Activated effector memory CD4-positive, alpha-beta T cell treated with anti-CD3 and anti-CD28 coated beads, Interleukin-2, amount 50 U/mL, for 16 hours (primary cell): ENCODE measurements around the gene KCNK16.

Source experiments
- DNase-seq: peaks from one replicate; pipeline ENCODE4 v3.0.0-alpha.2; 2020

KCNK16 gene

DNA sequence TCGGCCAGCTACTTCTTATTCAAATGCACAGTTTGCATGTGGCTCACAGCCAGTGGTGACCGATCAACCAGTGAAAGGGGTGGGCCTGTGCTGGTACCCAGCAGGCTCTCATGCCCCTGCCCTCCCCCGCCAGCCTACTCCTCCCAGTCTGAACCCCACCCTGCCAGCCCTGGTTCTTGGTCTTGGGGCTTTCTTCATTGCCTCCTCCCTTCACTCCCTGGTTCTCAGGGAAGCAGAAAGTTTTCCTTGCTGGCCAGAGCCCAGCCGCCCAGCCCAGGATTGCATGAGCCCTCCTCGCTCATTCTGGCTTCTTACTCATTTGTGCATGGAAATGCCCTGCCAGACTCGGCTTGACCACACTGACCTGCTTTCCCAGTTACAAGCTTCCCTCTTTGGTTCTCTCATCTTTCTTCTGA lies 49.1 kb downstream of the KCNK16 start:
- DNase-seq: no peak

DNA sequence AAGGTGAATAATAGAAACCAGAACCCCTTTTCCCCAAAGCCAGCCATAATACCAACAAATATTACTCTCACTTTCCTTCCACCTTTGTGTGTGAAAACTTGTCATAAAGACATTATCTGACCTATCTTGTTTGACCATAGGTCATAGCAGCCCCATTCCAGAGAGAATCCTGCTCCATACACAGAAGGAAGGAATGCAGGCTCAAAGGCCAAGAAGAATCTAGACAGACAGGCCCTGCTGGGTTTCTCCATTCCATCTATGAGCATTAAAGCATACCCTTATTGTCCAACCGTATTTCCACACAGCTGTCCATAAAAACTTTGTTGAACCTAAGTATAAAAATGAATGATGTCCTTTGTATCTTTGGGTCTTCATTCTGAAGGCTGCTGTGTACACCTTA lies 52.5 kb downstream of the KCNK16 start:
- DNase-seq: no peak

DNA sequence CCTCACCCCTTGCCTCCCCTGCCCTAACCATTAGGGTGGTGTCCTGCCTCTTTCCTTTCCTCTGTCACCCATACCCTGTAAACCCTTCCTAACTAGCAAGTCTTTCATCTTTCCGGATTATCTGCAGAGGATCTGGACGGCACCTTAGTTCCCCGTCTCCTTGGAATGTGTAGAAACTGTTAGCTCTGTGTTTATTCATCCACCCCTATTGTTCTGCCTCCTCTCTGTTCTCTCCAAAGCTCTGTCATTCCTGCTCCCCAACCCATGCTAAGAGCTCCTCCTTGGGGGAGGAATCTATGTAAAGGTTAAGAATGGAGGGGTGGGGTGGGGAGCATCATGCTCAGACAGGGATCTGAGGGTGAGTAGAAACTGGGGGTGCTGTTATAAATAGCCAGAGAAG lies 53.8 kb downstream of the KCNK16 start:
- no peak for DNase-seq

DNA sequence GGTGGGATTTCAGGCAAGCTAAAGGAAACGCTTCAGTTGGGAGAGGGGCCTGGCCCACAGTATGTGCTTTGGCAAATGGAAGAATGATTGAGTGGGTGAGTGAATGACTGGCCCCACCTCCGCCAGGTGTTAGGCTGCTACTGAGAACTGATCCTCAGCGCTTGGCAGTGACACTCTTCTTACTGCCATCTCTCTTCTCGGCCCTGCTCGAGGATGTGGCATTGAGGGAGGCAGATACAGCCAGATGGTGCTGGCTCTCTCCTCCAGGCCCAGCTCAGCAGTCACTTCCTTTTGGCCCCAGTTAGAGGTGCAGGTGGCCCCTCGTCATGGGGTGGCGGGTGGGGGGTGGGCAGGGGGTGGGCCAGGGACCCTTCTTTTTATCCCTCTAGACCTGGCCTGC lies 54.3 kb downstream of the KCNK16 start:
- DNase-seq: no peak

DNA sequence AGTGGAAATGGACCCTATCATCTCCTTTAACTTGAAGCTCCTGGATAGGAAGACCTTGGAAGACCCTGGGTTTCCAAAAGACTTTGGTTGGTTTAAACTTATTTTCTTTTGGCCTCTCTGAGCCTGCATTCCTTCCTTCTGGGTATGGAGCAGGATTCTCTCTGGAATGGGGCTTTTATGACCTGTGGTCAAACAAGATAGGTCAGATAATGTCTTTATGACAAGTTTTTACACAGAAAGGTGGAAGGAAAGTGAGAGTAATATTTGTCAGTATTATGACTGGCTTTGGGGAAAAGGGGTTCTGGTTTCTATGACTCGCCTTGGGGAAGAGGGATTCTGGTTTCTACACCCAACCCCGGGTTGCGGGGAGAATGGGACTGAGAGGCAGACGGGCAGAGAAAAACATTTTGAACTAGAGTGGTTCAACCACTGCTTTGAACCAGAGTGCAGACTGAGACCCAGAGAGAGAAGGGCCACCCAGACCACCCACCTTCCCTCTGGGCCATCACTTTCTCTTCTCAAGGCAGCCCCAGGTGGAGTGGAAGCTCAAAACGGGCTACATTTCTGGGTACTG lies 55.6 kb downstream of the KCNK16 start:
- no peak for DNase-seq

DNA sequence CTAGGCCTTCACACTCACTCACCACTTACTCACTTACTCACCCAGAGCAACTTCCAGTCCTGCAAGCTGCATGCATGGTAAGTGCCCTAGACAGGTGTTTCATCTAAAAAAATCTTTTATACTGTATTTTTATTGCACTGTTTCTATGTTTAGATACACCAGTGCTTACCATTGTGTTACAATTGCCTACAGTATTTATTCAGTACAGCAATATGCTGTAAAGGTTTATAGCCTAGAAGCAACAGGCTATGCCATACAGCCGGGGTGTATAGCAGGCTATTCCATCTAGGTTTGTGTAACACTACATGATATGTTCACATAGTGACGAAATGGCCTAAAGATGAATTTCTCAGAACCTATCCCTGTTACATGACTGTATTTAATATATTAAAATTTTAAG lies 56.1 kb downstream of the KCNK16 start:
- DNase-seq: no peak
